ENCODE data around the gene PROS1.

DNA sequence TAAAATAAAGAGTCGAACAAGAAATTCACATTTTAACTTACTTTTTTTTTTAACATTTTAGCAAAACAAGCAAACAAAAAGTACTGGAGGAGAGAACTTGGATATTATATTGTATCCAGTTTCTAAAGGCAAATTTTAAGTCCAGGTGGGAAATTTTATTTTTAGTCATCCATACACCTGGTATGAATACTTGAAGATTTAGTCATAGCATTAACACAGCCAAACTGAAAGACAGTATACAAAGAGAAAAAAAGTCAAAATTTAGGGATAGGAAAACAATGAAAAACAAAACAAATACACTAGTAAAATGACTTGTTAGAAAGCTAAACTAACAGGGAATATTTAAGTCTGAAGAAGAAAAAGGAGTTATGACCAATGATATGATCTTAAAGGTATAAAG lies 69.1 kb downstream of the PROS1 start:
- TF ChIP-seq EZH2phosphoT487 (IDR thresholded peaks at IDR 0.05; ENCODE audit: low read length): no peak
- TF ChIP-seq, protein P1, sequence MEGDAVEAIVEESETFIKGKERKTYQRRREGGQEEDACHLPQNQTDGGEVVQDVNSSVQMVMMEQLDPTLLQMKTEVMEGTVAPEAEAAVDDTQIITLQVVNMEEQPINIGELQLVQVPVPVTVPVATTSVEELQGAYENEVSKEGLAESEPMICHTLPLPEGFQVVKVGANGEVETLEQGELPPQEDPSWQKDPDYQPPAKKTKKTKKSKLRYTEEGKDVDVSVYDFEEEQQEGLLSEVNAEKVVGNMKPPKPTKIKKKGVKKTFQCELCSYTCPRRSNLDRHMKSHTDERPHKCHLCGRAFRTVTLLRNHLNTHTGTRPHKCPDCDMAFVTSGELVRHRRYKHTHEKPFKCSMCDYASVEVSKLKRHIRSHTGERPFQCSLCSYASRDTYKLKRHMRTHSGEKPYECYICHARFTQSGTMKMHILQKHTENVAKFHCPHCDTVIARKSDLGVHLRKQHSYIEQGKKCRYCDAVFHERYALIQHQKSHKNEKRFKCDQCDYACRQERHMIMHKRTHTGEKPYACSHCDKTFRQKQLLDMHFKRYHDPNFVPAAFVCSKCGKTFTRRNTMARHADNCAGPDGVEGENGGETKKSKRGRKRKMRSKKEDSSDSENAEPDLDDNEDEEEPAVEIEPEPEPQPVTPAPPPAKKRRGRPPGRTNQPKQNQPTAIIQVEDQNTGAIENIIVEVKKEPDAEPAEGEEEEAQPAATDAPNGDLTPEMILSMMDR (IDR thresholded peaks at IDR 0.05; ENCODE audit: low read length): no peak
